Measurements from ENCODE around the gene ALDH3A1.

GRCh38 chr17:19743101-19744100, 4.7 kb downstream of the ALDH3A1 start:
- TF ChIP-seq CTCF (IDR thresholded peaks at IDR 0.05) (no peak), ZFX (IDR thresholded peaks at IDR 0.05; ENCODE audit: borderline replicate concordance) (no peak)
